Mesenteric fat pad (tissue), 1 donor: ENCODE data around the gene FCSK. TPM values are rescaled to one million over a fixed set of nuclear protein-coding genes. Genes with fewer than 3 reads are reported as not detected.
A peak's percentile ranks its signal among the peaks of the same experiment; 100 is the strongest.
"Not testable (repeated sequence)": the region's sequence is repeated elsewhere in the genome, so short reads cannot be mapped to it uniquely, and the experiment has no call there.

Experiments
- DNase-seq: peaks from one replicate; pipeline ENCODE4 v3.0.0-alpha.2; 2020; ENCODE audit warnings: low spot score
- long read RNA-seq: library from polyadenylated mRNA; unstranded; transcript quantifications from one replicate; pipeline ENCODE4 v2.0.0, GENCODE V29; 2020
- total RNA-seq: library from RNA; stranded (reverse); fragmentation: NEBNext Ultra II Directional; extraction: Animal tissue kit (Norgen Biotek cat#: 25700); gene quantifications from one replicate; pipeline ENCODE4 v1.2.1, GENCODE V29; 2021
- donor health status: DM: yes; HTN: yes; CAD: no.

The FCSK gene
- 11.5 TPM for total RNA-seq
- long read RNA-seq, full-length matches to known transcripts, result 4 of 26 reads
- long read RNA-seq, partial matches to known transcripts, result 14 of 26 reads
- long read RNA-seq, other reads (novel, unspliced or antisense), result 8 of 26 reads

DNA sequence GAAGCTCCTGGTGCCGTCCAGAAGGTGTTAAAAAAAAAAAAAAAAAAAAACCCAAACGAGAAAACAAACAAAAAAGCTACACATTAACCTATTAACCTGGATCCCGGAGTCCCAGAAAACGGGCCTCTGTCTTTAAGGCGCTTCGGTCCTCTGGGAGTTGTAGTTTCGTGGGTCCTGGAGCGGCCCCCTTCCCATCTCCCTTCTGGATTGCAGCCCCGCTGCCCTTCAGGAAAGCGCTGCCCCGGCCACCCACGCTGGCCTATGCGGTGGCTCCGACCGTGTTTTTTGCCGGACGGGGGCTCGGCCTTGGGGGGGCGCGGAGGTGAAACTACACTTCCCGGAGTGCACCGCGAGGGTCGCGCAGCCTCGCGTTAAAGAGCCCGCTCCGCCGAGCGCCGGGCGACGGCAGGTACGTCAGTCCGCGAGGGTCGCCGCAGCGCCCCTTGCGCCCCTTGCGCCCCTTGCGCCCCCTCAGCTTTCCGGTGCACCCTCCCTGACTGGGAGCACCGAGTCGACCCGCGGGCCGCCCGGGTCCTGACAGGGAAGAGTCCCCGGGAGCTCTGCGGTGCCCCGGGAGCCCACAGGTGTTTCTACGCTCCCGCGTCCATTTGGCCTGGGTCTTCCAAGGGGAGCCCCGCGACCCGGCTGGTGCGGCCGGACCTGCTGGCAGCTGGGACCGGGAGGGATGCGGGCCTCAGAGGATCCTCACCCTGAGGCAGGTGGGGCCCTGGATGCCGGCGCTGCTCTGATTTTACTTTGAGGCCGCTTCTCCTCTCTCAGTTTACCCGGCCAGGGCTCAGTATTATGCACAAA, at the start of gene FCSK:
Gene FCSK (plus strand): TSS at position 374 of the 813 bp plus-strand sequence. CDS start 8,596 bp downstream, outside the sequence.
- no peak for DNase-seq

DNA sequence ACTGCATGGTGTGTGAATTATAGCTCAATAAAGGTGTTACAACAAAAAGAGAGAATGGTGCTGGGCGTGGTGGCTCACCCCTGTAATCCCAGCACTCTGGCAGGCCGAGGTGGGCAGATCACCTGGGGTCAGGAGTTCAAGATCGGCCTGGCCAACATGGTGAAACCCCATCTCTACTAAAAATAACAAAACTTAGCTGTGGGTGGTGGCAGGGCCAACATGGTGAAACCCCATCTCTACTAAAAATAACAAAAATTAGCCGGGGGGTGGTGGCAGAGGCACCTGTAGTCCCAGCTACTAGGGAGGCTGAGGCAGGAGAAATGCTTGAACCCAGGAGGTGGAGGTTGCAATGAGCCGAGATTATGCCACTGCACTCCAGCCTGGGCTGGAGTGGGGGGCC, 48.3 kb upstream of the FCSK start:
- not testable (repeated sequence) for DNase-seq

DNA sequence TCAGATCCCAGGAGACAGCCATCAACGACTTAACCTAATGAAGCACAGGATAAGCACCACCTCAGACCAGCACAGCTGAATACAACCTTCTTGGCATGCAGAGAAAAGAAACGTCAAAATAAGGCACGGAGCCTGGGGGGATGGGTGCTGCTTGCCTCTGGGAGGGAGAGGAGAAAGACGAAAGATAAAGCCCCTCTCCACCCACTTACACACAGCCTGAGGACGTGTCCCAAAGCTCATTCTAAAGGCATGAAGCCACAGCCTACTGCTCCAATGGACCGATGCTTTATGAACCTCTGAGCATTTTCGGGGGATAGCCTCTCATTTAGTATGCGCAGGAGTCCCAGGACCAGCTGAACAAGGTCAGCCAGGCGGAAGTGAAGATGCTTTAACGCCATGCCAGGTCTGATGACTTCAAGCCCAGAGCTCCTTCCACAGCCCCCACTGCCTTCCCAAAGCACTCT, 46.6 kb upstream of the FCSK start:
- DNase-seq, result no peak

DNA sequence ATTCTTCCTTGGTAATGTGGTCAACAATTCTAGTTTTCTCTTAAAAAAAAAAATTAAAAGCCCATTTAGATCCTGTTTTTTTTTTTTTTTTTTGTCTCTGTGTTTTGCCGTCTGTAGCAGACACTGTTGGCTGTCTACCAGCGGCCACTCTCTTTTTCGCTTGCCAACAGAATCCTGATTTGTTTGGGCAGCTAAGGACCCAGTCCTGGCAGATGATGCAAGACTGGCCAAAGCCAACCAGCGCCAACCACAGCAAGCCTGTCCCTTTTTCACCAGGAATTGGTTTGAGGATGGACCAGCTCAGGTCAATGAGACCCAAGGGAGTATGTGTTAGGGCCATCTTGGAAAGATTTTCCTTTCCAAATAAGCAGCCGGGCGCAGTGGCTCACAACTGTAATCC, 43.7 kb upstream of the FCSK start:
- DNase-seq, result no peak

DNA sequence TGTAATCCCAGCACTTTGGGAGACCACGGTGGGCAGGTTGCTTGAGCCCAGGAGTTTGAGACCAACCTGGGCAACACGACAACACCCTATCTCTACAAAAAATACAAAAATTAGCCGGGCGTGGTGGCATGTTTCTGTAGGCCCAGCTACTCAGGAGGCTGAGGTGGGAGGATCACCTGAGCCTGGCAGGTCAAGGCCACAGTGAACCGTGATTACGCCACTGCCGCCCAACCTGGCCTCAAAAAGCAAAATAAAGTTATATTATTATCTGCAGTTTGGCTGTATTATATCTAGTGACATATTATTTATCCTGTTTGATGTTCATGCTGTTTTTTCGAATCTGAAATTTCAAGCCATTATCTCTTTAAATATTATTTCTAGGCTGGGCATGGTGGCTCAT, 42.0 kb upstream of the FCSK start:
- DNase-seq, result no peak

DNA sequence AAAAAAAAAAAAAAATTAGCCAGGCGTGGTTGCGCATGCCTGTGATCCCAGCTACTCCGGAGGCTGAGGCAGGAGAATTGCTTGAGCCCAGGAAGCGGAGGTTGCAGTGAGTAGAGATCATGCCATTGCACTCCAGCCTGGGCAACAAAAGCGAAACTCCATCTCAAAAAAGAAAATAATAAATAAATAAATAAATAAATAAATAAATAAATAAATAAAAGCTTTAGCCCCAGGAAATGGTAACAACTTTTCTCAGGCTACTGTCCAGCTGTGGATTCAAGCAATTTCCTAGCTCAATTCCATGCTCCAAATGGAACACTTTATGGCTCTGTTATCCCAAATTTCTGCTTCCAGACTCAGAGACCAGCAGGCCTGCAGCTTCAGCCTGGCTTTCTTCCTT, 40.8 kb upstream of the FCSK start:
- DNase-seq, result not testable (repeated sequence)

DNA sequence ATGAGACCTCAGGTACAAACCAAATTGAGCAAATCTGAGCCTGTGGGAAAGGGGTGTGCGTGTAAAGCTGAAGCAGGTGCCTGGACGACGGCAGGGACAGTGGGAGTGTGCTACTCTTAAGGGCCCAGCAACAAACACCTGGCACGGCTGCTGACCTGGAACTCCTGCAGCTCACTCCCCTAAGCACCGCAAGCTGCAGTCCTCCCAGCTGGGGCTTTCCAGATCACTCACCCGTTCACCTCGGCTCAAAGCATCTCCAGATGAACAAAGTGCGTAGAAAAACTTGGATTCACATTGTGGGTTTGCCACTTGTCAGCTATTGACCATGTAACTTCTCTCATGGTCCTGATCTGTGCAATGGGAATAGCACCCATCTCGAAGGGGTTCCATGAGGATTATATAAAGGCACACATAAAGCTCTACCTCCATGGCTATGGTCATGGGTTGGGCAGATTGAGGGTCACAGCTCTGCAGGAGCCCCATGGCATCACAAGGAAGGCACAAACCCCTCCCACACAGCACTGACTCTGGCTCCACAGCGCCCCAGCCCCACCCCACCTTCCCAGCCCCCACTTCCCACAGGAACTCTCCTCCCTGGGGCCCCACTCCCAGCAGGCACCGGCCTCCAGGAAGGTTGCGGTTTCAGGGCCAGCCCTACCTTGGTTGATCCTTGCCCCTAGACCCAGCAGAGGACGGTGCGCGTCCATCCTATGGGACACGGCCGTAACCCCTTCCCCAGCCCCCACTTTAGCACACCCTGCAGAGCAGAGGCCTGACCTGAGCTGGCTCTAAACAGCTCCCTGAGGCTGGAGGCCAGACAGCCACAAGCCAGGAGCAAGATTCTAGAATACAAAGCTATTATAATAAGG, 37.4 kb upstream of the FCSK start:
- no peak for DNase-seq

- DNase-seq, result no peak
Observed at GRCh38 chr16:70417661-70418060, 36.7 kb upstream of the FCSK start.

DNA sequence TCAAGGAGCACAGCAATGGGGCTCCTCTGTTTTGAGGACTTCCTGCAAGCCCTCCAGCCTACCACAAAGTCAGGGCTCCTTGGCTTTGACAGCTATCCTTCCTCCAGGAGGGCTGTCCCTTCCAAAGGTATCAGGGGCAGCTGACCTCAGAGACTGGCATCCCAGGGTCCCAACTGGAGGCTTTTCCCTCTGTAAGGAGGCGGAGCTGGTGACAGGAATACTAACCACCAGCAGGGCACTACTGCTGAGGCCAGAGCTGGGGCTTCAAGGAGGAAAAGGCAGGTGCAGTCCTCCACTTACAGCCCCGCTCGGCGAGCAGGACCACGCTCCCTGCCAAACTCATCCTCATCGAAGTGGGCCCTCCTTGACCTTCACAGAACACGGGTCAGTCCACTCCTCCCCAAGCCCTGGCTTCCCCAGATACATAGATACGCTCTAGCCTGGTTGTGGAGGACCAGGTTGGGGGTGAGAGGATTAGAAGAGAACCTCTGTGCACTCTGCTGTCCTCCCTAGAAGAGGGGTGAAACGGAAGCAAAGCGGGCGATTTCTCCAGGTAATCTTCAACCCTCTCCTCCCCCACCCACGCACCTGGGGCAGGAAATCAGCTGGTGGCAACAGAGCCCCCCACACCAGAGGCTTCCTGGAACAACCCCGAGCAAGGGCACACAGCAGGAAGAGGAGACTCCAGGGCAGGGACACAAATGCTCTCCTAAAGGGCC, 36.0 kb upstream of the FCSK start:
- no peak for DNase-seq

GRCh38 chr16:70418993-70419318, 35.4 kb upstream of the FCSK start:
- no peak for DNase-seq

- no peak for DNase-seq
Observed at GRCh38 chr16:70419384-70420327, 34.7 kb upstream of the FCSK start.

DNA sequence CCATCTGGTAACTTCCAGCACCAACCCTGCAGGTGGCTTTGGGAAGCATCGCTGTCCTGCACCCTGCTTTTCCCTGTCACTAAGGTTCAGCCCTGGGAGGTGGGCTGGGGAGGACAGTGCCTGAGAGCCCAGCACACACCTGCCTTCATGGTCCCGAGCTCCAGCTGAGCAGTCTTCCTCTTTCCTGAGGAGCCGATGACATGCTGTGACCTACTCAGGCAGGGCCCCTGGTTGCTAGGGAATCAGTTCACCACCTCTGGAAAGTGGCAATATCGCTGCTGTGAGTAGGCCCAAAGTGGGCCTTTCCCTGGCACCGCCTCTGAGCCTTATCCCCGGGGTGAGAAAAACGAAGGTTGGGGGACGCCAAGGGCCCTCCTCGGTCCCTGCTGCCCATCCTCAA, 33.4 kb upstream of the FCSK start:
- no peak for DNase-seq

GRCh38 chr16:70421473-70422311, 32.7 kb upstream of the FCSK start:
- DNase-seq, result no peak

GRCh38 chr16:70422543-70422942, 31.9 kb upstream of the FCSK start:
- DNase-seq, result no peak

GRCh38 chr16:70427786-70428177, 26.6 kb upstream of the FCSK start:
- DNase-seq, result no peak

GRCh38 chr16:70428178-70428998, 26.0 kb upstream of the FCSK start:
- DNase-seq, result peak; percentile 95

DNA sequence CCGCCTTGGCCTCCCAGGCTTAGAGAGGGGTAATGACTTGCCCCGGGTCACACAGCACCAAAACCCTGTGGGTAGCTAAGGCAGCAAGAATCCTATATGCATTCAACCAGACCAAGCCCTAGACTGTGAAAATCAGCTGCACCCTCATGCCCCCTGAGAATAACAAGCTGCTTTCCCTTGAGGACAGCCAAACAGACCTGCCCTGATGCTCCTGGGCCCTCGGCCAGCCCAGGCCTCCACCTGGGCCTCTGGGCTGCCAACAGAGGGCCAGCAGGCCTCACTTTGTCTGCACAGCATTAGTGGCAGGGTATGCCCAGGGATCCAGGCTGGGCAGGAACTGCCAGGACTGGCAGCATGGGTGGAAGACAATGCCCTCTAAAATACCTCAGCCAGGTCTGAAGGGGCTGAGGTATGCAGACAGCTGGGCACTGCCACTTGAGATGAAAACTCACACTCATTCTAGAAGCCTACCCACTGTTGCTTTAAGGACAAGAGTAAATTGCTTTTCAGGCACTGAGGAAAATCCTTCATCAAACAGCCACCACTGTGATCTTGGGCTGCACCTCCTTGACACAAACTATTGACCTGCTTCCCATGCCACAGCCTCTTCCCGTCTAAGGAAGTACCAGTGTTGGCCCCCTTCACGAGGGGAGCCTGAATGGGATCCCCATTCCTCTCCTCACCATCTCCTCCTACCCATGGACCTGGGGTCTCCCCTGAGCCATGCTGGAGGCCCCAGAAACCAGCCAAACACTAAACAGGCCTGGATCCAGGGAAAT, 24.3 kb upstream of the FCSK start:
- no peak for DNase-seq
